OCI-M2 (cell line): ENCODE measurements around the gene HLA-DRA.
"Not testable (repeated sequence)": the region's sequence is repeated elsewhere in the genome, so short reads cannot be mapped to it uniquely, and the experiment has no call there.

Source experiments
- DNase-seq: peaks from one replicate; lab custom pipeline; 2025; ENCODE audit not compliant: unreplicated experiment; lab: John Stamatoyannopoulos, UW

The HLA-DRA gene

DNA sequence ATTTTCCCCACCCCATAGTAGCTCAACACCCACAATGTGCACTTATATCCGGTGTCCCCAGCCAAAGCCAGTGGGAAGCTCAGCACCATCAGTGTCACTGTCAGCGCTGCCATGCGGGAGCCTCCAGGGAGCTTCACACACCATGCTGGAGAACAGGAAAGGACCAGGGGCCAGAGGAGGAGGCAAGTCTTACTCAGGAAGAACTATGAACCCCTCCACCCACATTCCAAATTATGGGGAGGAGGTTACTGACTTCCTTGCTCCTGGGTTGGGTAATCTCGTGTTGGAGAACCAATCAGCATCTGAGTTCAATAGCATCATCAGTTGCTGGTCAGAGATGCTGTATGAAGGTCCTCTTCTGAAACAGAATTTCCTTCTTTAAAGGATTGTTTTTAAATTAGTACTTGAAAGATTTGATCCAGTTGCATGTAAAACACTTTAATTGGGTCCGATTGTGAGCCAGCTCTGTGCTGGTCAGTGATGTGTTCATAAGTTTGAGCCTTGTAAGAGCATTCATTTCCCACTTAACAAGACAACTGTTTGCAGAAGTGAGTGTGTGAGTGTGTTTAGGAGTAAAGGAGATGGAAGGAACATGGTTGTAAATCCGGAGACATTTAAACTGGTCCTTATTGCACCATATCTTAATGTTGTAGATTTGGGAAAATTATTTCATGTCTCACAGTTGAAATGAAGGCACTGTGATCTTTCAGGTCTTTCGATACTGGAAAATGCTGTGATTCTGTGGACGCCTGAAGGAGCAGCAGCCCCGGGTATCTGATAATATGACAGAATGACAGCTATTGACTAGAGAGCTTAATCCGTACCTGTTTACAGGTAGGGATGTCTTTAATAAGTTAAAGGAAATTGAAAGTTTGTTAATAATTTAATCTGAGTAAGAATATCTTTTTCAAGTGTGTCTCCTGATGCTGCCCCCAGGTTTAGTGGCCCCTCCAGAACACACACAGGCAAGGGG, 34.0 kb downstream of the HLA-DRA start:
- not testable (repeated sequence) for DNase-seq

DNA sequence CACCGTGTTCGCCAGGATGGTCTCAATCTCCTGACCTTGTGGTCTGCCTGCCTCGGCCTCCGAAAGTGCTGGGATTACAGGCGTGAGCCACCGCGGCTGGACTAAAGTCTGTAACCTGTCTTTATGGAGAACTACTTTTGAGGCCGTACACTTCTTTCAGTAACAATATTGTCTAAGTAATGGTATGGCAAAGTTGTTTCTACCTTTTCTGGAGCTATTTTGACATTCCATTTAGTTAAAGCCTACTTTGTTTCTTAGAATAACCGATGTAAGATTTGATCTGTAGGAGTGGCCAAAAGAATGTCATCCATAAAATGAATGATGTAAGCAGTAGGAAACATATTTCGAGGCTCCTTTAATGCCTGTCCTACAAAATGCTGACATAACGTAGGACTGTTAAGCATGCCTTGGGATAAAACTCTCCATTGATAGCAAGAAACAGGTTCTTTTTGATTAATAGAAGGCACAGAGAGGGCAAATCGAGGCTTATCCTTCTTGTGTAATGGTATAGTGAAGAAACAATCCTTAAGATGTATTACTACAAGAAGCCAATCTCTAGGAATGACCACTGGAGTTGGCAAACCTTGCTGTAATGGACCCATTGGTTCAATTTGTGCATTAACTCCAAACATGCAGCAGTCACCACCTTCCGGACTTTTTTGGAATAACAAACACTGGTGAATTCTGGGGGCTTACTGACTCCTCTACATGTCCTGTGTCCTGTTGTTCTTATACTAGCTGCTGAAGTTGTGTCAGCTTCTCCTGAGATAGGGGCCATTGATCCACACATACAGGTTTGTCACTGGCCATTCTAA, 35.9 kb downstream of the HLA-DRA start:
- DNase-seq: no peak

DNA sequence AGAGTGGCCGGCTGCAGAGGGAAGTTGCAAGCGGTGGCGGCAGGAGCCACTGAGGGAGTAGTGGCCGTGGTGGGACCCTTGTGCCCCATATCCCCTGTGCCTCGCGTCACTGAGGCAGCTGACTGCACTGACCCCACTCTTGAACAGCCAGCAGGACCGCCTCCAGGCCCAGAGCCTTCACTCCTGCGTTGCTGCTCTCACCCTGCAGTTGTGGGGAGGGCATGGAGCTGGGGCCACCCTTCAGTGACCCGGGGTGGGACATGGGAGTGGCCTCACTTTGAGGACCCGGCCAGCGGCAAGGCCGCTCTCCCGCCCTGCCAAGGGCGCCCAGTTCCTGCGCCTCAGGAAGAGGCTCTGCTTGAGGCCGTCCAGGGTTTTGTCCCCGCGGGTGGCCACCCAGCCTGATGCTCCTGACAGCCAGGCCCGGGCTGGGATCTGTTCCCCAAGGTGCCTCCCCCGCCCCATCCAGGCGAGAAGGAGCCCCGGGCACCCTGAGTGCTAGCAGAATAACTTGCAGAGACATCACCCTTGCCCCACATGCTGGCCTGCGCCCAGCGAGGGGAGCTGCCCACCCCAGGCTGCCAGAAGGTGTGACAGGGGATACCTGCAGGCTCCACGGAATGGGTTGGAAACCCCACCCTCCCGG, 44.4 kb downstream of the HLA-DRA start:
- no peak for DNase-seq

DNA sequence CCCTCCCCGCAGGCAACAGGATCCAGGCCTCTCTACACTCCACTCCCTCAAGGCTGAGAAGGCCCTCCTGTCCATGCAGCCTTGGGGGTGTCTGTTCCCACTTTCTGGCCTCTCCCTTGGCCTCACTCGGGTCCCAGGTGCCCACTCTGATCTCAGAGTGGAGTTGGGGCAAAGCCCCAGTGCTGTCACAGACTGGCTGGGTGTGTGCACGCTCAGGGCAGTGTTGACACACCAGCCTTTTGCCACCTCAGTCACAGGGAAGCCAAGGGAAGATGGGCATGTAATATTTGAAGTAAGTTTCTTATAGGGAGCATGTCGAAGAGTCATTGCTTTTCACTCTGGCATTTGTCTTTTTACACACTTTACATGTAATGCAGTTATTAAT, 44.9 kb downstream of the HLA-DRA start:
- DNase-seq: no peak

DNA sequence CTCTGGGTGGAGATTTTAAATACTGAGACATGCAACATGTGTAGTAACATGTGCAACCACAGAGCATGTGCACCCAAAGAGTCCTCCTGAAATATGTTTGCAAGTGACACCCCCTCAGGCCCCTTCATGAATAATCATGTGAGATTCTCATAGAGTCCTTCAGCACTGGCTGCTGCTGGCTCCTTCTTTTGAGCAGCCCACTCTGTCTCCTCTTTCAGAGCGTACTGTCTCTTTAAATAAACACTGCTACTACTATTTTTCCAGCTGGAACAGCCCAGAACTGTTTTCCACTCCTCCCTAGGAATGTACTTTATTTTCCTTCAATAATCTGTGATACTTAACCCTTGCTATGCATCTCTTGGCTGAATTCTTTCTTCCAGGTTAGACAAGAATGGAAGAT, 48.4 kb downstream of the HLA-DRA start:
- no peak for DNase-seq

DNA sequence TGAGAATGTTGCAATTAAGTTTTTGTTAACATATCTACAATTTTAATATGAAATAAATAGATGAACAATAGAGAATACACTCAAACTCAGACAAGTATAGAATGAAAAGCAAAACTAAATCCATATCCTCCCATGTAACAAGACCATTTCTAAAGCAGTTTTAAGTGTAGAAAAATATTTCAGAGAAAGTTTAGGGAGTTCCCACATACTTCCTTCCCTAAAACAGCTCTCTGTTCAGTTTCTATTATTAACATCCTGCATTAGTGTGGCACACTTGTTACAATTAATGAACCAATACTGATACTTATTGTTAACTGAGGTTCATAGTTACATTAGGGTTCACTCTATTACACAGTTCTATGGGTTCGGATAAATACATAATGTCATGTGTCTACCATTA, 52.0 kb downstream of the HLA-DRA start:
- no peak for DNase-seq

DNA sequence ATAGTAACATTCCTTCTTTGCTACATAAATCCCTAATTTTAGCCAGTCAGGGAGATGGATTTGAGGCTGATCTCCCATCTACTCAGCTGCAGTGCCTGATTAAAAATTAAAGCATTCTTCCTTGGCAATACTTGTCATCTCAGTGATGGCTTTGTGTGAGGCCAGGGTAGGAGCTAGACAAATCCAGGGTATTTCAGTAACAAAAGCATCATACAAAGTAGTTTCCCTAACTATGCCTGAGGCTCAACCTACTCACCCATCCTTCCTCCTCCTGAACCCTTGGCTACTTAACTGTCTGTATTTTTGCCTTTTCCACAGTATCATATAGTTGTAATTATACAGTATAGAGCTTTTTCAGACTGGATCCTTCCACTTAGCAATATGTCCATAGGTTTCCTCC, 52.7 kb downstream of the HLA-DRA start:
- no peak for DNase-seq
